ENCODE data around the gene SERPINF2.
A peak's percentile ranks its signal among the peaks of the same experiment; 100 is the strongest.
"Not testable (repeated sequence)": the region's sequence is repeated elsewhere in the genome, so short reads cannot be mapped to it uniquely, and the experiment has no call there.

The SERPINF2 gene

GRCh38 chr17:1716912-1717695 lies 25.6 kb upstream of the SERPINF2 start:
- DNase-seq, result peak; percentile 93

GRCh38 chr17:1718362-1719165 lies 24.1 kb upstream of the SERPINF2 start:
- DNase-seq, result no peak

GRCh38 chr17:1720856-1721386 lies 21.8 kb upstream of the SERPINF2 start:
- peak; percentile 77 for DNase-seq

GRCh38 chr17:1722022-1722421 lies 20.6 kb upstream of the SERPINF2 start:
- not testable (repeated sequence) for DNase-seq

- DNase-seq, result peak; percentile 89
These were observed 18.3 kb upstream of the SERPINF2 start, which contains the start of gene WDR81 for GRCh38 chr17:1724351-1724868. Gene WDR81, plus strand, starts transcription at chr17:1724704. Its CDS starts 256 bp downstream, at chr17:1724960.

GRCh38 chr17:1724869-1725641 lies 17.6 kb upstream of the SERPINF2 start:
- no peak for DNase-seq

GRCh38 chr17:1725642-1726511 lies 16.8 kb upstream of the SERPINF2 start:
- no peak for DNase-seq

- no peak for DNase-seq
These were observed 15.9 kb upstream of the SERPINF2 start for GRCh38 chr17:1726626-1727257.

- DNase-seq, result no peak
These were observed 15.3 kb upstream of the SERPINF2 start for GRCh38 chr17:1727258-1727789.

GRCh38 chr17:1727876-1728630 lies 14.6 kb upstream of the SERPINF2 start:
- no peak for DNase-seq

- no peak for DNase-seq
These were observed 12.7 kb upstream of the SERPINF2 start for GRCh38 chr17:1729966-1730325.

GRCh38 chr17:1730326-1731193 lies 12.1 kb upstream of the SERPINF2 start:
- DNase-seq, result no peak

- no peak for DNase-seq
These were observed 11.5 kb upstream of the SERPINF2 start for GRCh38 chr17:1731194-1731506.

GRCh38 chr17:1732241-1732832 lies 10.3 kb upstream of the SERPINF2 start:
- no peak for DNase-seq

GRCh38 chr17:1732833-1733321 lies 9.8 kb upstream of the SERPINF2 start:
- no peak for DNase-seq

GRCh38 chr17:1733759-1734158 lies 8.9 kb upstream of the SERPINF2 start:
- no peak for DNase-seq

- DNase-seq, result no peak
These were observed 7.3 kb upstream of the SERPINF2 start for GRCh38 chr17:1735418-1735817.

GRCh38 chr17:1735834-1736347 lies 6.8 kb upstream of the SERPINF2 start:
- no peak for DNase-seq

Data from stimulated activated CD4-positive, alpha-beta T cell treated with anti-CD3 and anti-CD28 coated beads, Interleukin-4, amount 100 ng/mL, for 24 hours (primary cell).